Endometrial microvascular endothelial cells (primary cell): ENCODE data around the gene SAPCD2. TPM values are rescaled to one million over a fixed set of nuclear protein-coding genes. Genes with fewer than 3 reads are reported as not detected.
"Not testable (repeated sequence)": the region's sequence is repeated elsewhere in the genome, so short reads cannot be mapped to it uniquely, and the experiment has no call there.

Experiments used
- in situ Hi-C: cut with HindIII; loops from 2 replicates; pipeline ENCODE4 v1.10.0; 2017; ENCODE audit warnings: low sequenced_read_pairs, low pct_unique_long_range_greater_than_20kb; ENCODE audit errors: inconsistent ontology term
- total RNA-seq: library from RNA; depleted of rRNA; stranded (reverse); fragments of >200 nt; gene quantifications from one replicate; pipeline ENCODE4 v1.2.3, GENCODE V29; 2015; ENCODE audit errors: inconsistent ontology term

Gene SAPCD2, protein sequence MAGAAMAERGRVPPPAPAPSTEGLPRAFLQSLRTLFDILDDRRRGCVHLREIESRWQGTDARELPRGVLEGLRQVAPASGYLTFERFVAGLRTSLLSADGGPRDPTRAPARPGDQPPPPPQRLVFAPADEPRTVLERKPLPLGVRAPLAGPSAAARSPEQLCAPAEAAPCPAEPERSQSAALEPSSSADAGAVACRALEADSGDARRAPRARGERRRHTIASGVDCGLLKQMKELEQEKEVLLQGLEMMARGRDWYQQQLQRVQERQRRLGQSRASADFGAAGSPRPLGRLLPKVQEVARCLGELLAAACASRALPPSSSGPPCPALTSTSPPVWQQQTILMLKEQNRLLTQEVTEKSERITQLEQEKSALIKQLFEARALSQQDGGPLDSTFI
- 38.5 TPM for total RNA-seq

DNA sequence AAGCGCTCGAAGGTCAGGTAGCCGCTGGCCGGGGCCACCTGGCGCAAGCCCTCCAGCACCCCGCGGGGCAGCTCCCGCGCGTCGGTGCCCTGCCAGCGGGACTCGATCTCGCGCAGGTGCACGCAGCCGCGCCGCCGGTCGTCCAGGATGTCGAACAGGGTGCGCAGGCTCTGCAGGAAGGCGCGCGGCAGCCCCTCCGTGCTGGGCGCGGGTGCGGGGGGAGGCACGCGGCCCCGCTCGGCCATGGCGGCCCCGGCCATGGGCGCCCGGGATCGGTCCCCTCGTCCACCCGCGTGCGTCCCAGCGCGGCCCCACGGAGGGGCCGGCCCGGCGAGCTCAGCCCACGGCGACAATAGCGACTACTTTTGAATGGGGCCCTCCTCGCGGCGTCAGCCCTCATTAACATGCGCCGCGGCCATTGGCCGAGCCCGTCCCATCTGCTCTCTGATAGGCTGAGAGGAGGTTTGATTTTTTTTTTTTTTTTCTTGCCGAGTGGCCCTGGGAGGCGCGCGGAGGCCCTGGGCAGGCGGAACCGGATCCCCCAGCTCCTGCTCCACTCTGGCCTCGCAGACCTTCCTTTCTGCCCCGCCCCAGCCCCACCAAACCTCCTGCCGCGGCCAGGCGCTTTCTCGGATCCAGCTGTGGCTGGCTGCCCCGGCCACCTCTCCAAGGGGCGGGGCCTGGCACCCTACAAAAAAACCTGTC is at the start of gene SAPCD2:
TSS of gene SAPCD2 (minus strand) at position 357 of the 705 bp plus-strand sequence. CDS start at position 260, 97 bp downstream.
- in situ Hi-C loops, result no loop called here

DNA sequence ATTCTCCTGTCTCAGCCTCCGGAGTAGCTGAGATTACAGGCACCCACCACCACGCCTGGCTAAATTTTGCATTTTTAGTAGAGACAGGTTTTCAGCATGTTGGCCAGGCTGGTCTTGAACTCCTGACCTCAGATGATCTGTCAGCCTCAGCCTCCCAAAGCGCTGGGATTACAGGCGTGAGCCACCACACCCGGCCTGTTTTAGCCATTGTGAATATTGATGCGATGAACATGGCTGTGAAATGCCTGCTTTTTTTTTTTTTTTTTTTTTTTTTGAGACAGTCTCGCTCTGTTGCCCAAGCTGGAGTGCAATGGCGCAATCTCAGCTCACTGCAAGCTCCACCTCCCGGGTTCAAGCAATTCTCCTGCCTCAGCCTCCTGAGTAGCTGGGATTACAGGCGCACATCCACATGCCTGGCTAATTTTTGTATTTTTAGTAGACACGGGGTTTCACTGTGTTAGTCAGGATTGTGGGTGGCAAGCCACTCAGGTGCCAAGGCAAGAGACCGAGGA is 47.8 kb upstream of the SAPCD2 start:
- in situ Hi-C loops, result not testable (repeated sequence)

DNA sequence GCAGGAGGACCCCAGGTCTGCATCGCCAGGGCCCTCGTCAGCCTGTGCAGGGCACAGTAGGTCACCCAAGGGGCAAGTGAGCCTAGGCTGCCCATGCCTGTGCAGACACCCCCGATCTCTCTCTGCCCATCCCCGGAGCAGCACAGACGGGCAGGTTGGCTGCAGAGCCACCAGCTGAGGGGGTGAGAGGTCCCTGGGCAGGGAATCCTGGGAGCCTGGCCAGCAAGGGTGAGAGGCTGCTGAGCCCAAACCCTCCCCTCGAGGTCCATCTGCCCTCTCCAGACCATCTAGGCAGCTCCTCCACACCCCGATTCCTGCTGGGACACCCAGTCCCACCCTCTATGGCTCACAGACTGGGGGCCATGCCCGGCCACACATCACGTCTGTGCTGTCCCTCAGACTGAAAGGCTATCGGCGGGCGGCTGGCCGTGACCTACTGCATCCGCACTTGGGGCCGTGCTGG is 46.9 kb upstream of the SAPCD2 start:
- in situ Hi-C loops, result no loop called here

DNA sequence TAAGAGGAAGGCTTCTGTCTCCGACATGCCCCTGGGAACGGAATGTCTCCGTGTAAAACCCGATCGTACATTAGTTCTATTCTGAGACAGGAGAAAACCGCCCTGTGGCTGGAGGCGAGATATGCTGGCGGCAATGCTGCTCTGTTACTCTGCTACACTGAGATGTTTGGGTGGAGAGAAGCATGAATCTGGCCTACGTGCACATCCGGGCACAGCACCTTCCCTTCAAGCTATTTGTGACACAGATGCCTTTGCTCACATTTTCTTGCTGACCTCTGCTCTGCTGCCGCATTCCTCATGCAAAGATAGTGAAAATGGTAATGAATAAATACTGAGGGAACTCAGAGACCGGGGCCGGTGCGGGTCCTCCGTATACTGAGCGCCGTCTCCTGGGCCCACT is 46.4 kb upstream of the SAPCD2 start:
- in situ Hi-C loops, result no loop called here

DNA sequence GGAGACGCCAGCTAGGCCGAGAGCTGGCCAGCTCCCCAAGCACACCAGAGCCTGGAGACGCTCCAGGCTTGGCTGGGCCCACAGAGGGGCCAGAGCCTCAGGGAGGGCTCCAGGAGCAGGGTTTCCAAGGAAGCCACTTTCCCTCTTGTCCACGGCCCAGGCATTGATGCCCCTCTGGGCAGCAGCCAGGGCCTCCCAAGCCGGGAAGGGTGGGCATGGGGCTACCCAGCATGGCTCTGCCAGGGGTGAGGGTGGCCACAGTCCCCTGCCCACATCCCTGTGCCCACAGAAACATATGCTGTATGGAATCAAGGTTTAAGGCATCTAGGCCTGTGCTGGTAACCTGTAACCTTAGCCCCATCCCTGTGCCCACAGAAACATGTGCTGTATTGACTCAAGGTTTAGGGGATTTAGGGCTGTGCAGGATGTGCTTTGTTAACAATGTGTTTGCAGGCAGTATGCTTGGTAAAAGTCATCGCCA is 45.7 kb upstream of the SAPCD2 start:
- in situ Hi-C loops, result no loop called here

DNA sequence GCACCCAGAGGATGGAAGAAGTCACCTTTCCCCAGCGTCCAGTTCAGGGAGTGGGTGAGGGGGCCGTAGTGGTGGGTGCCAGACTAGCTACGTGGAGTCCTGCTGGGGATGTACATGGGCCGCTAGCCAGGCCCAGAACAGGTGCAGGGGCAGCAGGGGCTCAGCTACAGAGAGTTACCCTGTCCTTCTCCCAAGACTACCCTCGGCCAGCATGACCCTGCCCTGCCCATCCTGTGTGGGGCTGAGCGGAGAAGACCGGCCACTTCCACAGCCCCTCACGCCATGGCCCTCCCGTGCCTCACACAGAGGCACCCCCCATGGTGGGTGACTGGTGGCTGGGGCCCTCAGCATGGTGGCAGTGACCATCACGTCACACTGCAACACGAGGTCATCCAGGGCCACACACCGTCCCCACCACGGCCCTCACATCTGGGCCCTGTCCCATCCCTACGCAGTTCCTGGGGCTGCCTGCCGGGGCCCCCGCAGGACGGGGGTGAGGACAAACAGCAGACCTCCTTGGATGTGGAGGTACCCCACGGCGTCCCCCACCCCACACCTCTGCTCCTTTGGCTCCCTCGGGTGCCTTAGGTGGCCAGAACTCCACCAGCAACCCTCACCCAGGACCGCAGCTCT is 45.2 kb upstream of the SAPCD2 start:
- in situ Hi-C loops, result no loop called here

DNA sequence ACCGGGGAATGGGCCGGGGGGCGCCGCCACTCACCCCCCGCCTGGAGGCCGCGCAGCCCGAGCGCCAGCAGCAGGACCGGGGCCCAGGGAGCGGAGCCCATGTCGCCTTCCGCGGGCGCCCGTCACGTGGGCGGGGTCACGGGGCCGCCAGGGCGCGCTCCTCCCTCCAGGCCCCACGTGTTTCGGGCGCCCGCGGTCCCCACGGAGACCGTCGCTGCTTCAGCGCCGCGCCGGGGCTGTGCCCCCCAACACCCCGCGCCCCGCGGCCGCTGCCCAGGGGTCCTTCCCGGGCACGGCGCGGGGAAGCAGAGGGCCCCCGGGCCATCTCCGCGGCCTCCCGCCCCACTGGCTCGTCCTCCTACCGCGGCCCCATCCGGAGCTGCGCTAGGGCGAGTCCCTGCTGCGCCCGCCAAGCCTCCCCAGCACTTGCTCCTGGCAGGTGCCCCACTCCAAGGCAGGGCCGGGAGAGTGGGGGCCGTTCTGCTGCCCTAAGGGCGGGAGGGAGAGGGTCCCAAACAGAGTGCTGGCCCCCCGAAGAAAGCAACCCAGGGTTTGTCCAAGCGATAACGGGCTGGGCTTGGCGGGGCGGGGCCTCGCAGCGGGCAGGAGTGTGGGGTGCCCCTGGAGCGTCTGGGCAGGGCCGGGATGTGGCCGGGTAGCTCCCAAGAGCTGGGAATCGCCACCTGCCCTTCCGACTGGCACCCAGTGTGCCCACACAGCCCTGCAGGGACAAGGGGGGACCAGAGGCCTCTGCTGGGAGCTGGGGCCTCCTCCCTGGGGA is 44.4 kb upstream of the SAPCD2 start, which contains the start of gene DPP7:
TSS of gene DPP7 (minus strand) at position 121 of the 781 bp plus-strand sequence. CDS start at position 101, 20 bp downstream.
- in situ Hi-C loops, result no loop called here

DNA sequence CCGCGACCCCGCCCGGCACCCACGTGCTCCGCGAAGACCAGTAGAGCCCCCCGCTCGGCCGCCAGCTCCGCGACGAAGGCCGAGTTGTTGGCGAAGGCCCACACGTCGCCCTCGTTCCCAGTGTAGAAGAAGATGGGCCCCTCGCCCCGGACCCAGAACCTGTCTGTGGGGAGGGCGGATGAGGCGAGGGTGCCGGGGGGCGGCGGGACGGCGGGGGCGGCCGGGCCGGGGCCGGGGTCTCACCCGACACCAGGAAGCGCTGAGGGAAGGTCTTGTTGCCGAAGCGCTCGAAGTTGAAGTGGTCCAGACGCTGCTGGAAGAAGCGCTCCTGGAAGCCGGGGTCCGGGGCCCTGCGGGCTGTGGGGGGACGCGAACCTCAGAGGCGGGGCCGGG is 43.9 kb upstream of the SAPCD2 start:
- in situ Hi-C loops, result no loop called here

DNA sequence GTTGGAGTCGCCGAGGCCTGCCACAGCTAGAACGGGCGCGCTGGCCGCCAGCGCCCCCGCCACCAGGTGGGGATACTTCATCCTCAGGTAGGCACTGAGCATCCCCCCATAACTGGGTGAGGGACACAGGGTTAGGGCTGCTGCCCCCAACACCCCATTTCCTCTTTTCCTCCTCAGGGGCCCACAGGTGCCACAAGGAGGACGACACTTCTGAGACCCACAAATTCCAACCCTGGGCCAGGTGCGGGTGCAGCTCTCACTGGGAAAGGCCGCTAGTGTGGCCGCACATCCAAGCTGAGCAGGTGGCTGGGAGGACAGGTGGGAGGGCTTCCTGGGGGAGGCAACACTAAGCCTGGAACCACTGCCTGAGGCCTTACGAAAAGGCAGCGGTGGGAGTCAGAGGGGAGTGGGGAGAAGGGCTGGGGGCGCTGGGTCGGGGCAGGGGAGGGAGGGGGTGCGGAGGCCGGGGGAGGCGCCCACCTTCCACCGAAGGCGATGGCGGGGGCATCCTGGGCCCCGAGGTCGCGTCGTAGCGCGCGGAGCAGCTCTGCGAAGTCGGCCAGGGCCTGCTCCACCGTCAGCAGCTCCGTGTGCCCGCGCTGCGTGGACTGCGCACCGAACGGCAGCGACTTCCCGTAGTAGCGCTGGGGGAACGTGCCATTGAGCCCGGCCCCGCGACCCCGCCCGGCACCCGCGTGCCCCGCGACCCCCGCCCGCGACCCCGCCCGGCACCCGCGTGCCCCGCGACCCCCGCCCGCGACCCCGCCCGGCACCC is 43.2 kb upstream of the SAPCD2 start:
- in situ Hi-C loops, result no loop called here

DNA sequence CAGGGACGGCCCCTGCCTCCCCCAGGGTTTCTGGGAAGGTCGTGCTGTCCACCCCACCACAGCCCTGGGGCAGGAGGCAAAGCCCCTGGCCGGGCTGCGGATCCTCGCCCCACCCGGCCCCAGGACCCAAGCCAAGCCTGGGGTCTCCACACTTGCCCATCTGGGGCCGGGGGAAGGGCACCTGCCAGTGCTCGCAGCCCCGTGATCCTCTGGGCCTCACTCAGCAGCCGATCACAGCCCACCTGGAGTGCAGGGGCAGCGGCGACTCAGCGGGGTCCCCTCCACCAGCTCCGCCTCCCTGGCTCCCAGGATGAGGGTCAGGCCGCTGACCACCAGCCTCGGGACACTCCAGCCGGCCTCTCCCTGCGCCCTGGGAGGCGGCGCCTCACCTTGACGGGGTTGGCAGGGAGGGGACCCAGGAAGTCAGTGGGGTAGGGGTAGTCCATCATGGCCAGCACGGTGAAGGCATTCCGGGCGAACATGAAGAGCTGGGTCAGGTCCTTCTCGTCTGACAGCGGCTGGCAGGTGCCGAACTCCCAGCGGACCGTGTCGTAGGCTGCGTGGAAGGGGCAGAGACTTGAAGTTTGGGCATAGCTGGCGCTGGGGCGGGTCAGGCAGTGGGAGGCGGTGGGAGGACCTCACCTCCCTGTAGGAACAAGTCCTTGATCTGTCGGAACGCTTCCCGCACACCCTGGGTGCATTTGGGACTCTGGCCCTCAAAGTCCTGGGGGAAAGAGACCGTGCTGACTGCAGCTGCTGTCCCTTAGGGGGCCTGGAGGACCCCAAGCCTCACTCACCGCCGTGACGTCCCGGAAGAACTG is 42.4 kb upstream of the SAPCD2 start:
- in situ Hi-C loops, result no loop called here

DNA sequence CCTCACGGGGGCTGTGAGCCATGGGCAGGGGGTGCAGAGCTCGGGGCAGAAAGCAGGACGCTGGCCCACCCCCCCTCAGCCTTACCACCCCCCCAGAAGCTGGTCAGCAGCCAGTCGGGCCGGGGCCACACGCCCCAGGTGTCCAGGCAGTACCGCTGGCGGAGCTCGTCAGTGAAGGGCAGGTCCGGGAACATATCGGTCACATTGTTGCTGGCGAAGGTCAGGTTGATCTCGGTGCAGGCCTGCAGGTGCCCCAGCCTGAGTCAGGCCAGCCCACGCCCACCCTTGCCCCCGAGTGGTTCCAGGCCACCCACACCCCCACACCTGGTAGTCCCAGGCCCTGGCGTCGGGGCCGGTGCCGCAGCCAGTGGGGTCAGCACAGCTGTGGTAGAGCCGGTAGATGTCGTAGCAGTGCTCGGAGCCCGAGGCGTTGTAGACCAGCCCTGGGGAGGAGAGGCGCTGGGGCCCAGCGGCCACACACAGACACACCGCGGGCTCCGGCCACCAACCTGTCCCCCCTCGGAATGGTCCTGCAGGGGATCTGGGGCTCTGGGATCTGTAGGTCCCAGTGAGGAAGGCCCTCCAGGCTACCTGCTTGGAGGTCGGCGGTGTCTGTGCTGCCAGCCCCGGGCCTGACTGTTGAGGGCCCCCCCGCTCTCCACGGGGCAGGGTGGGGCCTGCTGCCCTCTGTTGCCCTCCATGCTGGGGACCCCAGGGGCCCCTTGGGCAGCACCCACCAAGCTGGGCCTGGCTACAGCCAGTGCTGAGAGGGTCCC is 41.6 kb upstream of the SAPCD2 start:
- in situ Hi-C loops, result no loop called here

DNA sequence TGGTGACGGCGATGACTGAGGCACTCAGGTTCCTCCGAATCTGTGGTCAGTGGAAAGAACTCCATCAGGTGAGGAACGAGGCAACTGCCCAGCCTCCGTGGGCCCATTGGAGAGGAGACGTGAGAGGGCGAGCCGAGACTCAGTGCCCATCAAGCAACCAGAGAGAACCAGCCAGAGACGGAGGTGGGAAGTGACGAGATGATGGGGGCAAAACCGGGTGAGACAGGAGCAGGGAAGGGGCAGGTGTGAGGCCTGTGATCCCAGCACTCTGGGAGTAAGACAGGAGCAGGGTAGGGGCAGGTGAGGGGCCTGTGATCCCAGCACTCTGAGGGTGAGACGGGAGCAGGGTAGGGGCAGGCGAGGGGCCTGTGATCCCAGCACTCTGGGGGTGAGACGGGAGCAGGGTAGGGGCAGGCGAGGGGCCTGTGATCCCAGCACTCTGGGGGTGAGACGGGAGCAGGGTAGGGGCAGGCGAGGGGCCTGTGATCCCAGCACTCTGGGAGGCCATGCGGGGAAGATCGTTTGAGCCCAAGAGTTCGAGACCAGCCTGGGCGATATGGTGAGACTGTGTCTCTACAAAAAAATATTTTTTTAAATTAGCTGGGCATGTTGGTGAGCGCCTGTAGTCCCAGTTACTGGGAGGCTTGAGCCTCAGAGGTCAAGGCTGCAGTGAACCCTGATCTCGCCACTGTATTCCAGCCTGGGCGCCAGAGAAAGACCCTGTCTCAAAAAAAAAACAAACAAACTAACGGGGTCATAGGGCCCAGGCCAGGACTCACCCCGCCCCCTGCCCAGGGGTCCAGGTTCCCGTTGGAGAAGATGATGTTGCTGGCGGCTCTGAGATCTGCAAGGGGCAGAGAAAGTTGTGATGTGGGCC is 40.8 kb upstream of the SAPCD2 start:
- in situ Hi-C loops, result no loop called here

DNA sequence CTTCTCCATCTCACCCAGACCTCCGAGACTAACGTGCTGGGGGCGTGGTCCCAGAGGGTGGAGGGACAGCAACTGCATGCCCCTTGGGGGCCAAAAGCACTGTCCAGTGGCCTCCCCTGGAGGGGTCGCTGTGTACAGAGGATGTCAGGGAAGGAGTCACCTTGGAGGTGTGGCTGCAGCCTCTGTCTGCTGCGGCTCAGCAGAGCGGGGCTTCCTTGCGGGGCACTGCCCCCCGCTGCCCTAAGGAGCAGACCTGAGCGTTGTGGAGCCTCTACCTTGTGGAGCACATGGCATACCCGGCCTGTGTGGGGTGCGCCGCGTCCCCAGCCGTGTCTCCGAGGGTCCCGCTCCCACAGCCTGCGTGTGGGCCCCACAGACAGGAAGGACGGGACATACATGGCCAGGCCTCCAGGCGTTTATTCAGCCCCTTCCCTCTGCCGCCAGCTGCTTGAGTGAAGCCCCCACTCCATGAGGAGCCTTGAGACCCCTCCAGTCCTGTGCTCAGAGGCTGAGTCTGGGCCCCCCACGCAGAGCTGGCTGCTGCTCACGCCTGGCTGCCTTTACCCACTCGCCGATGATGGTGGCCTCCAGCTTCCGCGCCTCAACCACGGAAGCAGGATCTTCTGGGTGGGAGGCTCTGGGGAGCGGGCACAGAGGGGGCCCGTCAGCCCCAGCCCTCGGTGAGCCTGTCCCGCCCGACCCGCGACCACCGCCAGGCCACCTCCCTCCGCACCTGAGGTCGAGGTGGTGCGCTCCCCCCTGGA is 40.0 kb upstream of the SAPCD2 start:
- in situ Hi-C loops, result no loop called here

DNA sequence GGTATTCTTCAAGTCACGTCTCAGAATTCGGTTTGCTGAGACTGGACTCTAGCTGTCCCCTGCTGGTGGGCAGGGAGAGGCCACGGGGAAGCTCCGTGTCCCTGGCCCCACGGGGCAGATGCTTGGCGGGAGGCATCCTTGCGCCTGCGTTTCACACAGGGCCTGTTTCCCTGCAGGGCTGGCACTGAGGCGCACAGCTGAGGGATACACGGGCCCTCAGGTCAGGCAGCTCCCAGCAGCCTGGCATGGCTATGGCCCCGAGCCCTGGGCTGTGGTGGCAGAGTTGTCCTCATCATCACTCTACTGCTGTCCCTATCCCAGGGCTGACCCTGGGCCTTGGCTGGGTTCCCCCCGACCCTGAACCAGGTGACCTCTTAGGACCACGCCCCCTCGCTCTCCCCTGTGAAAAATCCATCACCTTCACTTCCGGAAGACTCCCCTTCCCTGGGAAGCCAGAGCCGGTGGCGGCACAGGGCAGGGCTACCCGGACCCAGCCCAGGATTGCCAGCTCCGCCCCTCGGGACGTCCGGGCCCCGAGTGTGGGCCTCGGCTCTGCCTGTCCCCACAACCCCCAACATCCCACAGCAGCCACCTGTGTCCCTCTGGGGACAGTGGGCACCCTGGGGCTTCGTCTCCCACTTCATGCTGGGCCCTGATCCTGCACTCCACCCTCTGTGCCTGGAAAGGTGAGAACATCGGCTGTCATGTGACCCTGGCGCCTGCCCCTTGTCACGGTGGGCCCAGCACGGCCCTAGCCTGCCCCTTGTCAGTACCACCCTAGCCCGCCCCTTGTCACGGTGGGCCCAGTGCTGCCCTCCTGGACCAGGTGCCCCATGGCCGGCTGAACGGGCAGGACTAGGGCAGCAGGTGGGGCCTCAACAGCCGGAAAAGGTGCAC is 39.1 kb upstream of the SAPCD2 start:
- in situ Hi-C loops, result no loop called here
